ENCODE data around the gene SDK1.

DNA sequence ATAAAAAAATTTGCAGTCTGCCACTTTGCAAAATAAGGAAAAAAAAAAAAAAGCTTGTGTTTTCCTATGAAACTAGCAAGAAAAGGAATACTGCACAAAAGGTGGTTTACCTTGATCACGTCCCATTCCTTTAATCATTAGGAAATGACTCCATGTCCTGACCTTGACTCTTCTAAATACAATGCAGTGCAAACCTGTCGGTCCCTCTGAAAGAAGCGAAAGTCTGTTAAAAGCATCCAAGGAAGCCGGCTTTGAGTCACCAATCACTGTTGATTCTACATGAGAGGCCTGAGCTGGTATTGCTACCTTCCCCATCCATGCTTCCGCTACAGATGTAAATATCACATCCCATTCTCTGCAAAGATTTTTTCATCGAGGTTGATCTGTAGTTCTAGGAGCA, 652.1 kb downstream of the SDK1 start:
- TF ChIP-seq, protein P1, sequence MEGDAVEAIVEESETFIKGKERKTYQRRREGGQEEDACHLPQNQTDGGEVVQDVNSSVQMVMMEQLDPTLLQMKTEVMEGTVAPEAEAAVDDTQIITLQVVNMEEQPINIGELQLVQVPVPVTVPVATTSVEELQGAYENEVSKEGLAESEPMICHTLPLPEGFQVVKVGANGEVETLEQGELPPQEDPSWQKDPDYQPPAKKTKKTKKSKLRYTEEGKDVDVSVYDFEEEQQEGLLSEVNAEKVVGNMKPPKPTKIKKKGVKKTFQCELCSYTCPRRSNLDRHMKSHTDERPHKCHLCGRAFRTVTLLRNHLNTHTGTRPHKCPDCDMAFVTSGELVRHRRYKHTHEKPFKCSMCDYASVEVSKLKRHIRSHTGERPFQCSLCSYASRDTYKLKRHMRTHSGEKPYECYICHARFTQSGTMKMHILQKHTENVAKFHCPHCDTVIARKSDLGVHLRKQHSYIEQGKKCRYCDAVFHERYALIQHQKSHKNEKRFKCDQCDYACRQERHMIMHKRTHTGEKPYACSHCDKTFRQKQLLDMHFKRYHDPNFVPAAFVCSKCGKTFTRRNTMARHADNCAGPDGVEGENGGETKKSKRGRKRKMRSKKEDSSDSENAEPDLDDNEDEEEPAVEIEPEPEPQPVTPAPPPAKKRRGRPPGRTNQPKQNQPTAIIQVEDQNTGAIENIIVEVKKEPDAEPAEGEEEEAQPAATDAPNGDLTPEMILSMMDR (IDR thresholded peaks at IDR 0.05; ENCODE audit: low read depth, low read length, missing input control), result no peak
- TF ChIP-seq RAD21 (IDR thresholded peaks at IDR 0.05) (no peak), YY1 (IDR thresholded peaks at IDR 0.05) (no peak), SP1 (IDR thresholded peaks at IDR 0.05) (no peak), FOXA2 (IDR thresholded peaks at IDR 0.05) (no peak), TAF1 (conservative IDR thresholded peaks at IDR 0.05) (no peak), NR2F2 (IDR thresholded peaks at IDR 0.05) (no peak), EGR1 (IDR thresholded peaks at IDR 0.05; ENCODE audit: low read depth in 2 of 2) (no peak), HNF4G (IDR thresholded peaks at IDR 0.05) (no peak), JUND (IDR thresholded peaks at IDR 0.05) (no peak)
- TF ChIP-seq, protein P2, sequence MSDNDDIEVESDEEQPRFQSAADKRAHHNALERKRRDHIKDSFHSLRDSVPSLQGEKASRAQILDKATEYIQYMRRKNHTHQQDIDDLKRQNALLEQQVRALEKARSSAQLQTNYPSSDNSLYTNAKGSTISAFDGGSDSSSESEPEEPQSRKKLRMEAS (IDR thresholded peaks at IDR 0.05), result no peak
- TF ChIP-seq, protein P3, sequence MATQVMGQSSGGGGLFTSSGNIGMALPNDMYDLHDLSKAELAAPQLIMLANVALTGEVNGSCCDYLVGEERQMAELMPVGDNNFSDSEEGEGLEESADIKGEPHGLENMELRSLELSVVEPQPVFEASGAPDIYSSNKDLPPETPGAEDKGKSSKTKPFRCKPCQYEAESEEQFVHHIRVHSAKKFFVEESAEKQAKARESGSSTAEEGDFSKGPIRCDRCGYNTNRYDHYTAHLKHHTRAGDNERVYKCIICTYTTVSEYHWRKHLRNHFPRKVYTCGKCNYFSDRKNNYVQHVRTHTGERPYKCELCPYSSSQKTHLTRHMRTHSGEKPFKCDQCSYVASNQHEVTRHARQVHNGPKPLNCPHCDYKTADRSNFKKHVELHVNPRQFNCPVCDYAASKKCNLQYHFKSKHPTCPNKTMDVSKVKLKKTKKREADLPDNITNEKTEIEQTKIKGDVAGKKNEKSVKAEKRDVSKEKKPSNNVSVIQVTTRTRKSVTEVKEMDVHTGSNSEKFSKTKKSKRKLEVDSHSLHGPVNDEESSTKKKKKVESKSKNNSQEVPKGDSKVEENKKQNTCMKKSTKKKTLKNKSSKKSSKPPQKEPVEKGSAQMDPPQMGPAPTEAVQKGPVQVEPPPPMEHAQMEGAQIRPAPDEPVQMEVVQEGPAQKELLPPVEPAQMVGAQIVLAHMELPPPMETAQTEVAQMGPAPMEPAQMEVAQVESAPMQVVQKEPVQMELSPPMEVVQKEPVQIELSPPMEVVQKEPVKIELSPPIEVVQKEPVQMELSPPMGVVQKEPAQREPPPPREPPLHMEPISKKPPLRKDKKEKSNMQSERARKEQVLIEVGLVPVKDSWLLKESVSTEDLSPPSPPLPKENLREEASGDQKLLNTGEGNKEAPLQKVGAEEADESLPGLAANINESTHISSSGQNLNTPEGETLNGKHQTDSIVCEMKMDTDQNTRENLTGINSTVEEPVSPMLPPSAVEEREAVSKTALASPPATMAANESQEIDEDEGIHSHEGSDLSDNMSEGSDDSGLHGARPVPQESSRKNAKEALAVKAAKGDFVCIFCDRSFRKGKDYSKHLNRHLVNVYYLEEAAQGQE (IDR thresholded peaks at IDR 0.05), result no peak
- TF ChIP-seq, protein P4, sequence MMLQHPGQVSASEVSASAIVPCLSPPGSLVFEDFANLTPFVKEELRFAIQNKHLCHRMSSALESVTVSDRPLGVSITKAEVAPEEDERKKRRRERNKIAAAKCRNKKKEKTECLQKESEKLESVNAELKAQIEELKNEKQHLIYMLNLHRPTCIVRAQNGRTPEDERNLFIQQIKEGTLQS (IDR thresholded peaks at IDR 0.05), result no peak
- TF ChIP-seq, protein P5, sequence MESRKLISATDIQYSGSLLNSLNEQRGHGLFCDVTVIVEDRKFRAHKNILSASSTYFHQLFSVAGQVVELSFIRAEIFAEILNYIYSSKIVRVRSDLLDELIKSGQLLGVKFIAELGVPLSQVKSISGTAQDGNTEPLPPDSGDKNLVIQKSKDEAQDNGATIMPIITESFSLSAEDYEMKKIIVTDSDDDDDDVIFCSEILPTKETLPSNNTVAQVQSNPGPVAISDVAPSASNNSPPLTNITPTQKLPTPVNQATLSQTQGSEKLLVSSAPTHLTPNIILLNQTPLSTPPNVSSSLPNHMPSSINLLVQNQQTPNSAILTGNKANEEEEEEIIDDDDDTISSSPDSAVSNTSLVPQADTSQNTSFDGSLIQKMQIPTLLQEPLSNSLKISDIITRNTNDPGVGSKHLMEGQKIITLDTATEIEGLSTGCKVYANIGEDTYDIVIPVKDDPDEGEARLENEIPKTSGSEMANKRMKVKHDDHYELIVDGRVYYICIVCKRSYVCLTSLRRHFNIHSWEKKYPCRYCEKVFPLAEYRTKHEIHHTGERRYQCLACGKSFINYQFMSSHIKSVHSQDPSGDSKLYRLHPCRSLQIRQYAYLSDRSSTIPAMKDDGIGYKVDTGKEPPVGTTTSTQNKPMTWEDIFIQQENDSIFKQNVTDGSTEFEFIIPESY (IDR thresholded peaks at IDR 0.05), result no peak

Data from liver (tissue), 3 donors.